GM12878 (cell line): Measurements from ENCODE around the gene SCAP. TPM values are rescaled to one million over a fixed set of nuclear protein-coding genes. Genes with fewer than 3 reads are reported as not detected.

Experiments used
- ATAC-seq: fragments of 200-7000 bp; cut with Tn5 transposase; 3 replicates; pipeline ENCODE4 v1.9.1; 2020; ENCODE audit warnings: mild to moderate bottlenecking, moderate library complexity
- BruUV-seq: library from RNA; stranded (reverse); fragments of 400-500 nt; replicated peaks from 2 replicates; lab custom pipeline; 2021; lab: Mats Ljungman, UMichigan
- CTCF ChIA-PET: fragments of 300-600 bp; sonication (Branson Sonifier 250); formaldehyde crosslinking; extraction: SDS; loops from one replicate; lab custom pipeline; 2021; ENCODE audit warnings: inconsistent platforms; lab: Yijun Ruan, JAX
- POLR2A ChIA-PET: fragments of 350-600 bp; formaldehyde crosslinking; extraction: SDS; loops from one replicate; lab custom pipeline; 2021; ENCODE audit warnings: inconsistent platforms; lab: Charles Lee
- RAD21 ChIA-PET: fragments of 300-600 bp; sonication (Branson Sonifier 250); formaldehyde crosslinking; loops from one replicate; lab custom pipeline; 2023; ENCODE audit warnings: antibody characterized with exemption; ENCODE audit not compliant: unreplicated experiment; lab: Charles Lee
- SMC1A ChIA-PET: fragments of 300-600 bp; sonication (Branson Sonifier 250); formaldehyde crosslinking; loops from one replicate; lab custom pipeline; 2023; ENCODE audit not compliant: unreplicated experiment, uncharacterized antibody; lab: Charles Lee
- DNase-seq: peaks from one replicate; pipeline ENCODE4 v3.0.0-alpha.2; 2011; ENCODE audit warnings: low read depth, low spot score
- FAIRE-seq: peaks from 3 replicates; lab custom pipeline; 2011; peaks lifted over from hg19 to GRCh38; lab: Jason Lieb, UNC
- H2AFZ ChIP-seq: 2 replicates; pipeline ENCODE4 v1.6.0; 2011; ENCODE audit warnings: low read depth, low read length, control low read depth; ENCODE audit not compliant: control insufficient read depth
- H3K27ac ChIP-seq: 2 replicates; pipeline ENCODE4 v1.5.1; 2011; ENCODE audit warnings: control low read depth; ENCODE audit not compliant: control insufficient read depth, insufficient read depth
- H3K27me3 ChIP-seq, 2 experiments: replicated peaks in 1 of 2; 2 replicates each; pipeline versions ENCODE4 v1.6.0 to v1.6.1; 2011; ENCODE audit warnings: low read length in 1 of 2; ENCODE audit not compliant: control insufficient read depth in 2 of 2, insufficient read depth in 2 of 2
- H3K36me3 ChIP-seq, 2 experiments: 2 replicates each; pipeline ENCODE4 v1.5.1; 2011; ENCODE audit warnings: low read length in 1 of 2; ENCODE audit not compliant: control insufficient read depth in 2 of 2, insufficient read depth in 2 of 2
- H3K4me1 ChIP-seq: 2 replicates; pipeline ENCODE4 v1.6.1; 2011; ENCODE audit warnings: mild to moderate bottlenecking, low read length, moderate library complexity, mixed read lengths; ENCODE audit not compliant: control insufficient read depth, insufficient read depth
- H3K4me2 ChIP-seq: 2 replicates; pipeline ENCODE4 v1.6.0; 2011; ENCODE audit warnings: control low read depth; ENCODE audit not compliant: control insufficient read depth, insufficient read depth
- H3K4me3 ChIP-seq: fragments of 200-600 bp; sonication (generic); 2 replicates; pipeline ENCODE4 v1.5.1; 2016
- H3K79me2 ChIP-seq: 2 replicates; pipeline ENCODE4 v1.6.0; 2011; ENCODE audit warnings: low read length; ENCODE audit not compliant: control insufficient read depth, insufficient read depth
- H3K9ac ChIP-seq: 2 replicates; pipeline ENCODE4 v1.8.0; 2011; ENCODE audit warnings: low read length, control low read depth, mixed read lengths; ENCODE audit not compliant: control insufficient read depth, insufficient read depth
- H3K9me3 ChIP-seq: replicated peaks from 3 replicates; pipeline ENCODE4 v1.5.1; 2011; ENCODE audit warnings: mild to moderate bottlenecking, low read length; ENCODE audit not compliant: control insufficient read depth, insufficient read depth
- H4K20me1 ChIP-seq: 2 replicates; pipeline ENCODE4 v1.6.0; 2011; ENCODE audit not compliant: control insufficient read depth, insufficient read depth
- HDAC6 ChIP-seq: fragments of 200-600 bp; sonication (generic); IDR thresholded peaks from one replicate; pipeline ENCODE4 v1.8.0; 2017; ENCODE audit warnings: antibody characterized with exemption; ENCODE audit not compliant: unreplicated experiment
- HDGF ChIP-seq: fragments of 450-650 bp; IDR thresholded peaks from 2 replicates; pipeline ENCODE4 v1.6.1; 2016; ENCODE audit warnings: antibody characterized with exemption
- NFIC ChIP-seq: IDR thresholded peaks from 2 replicates; pipeline ENCODE4 v1.6.1; 2012; ENCODE audit warnings: low read depth, mild to moderate bottlenecking, inconsistent platforms, low read length, moderate library complexity
- NFYB ChIP-seq: IDR thresholded peaks from 2 replicates; pipeline ENCODE4 v1.6.1; 2011; ENCODE audit warnings: low read depth, mild to moderate bottlenecking, low read length, improper control_type of control experiment, moderate library complexity; ENCODE audit not compliant: insufficient read depth
- PAX8 ChIP-seq: fragments of 450-650 bp; IDR thresholded peaks from 2 replicates; pipeline ENCODE4 v1.6.1; 2017; ENCODE audit warnings: mild to moderate bottlenecking, moderate library complexity
- TARDBP ChIP-seq: IDR thresholded peaks from 2 replicates; pipeline ENCODE4 v1.6.1; 2016; ENCODE audit warnings: borderline replicate concordance
- TCF12 ChIP-seq: IDR thresholded peaks from 2 replicates; pipeline ENCODE4 v1.6.1; 2011; ENCODE audit warnings: low read depth, mild to moderate bottlenecking, low read length
- WRNIP1 ChIP-seq: IDR thresholded peaks from 2 replicates; pipeline ENCODE4 v1.6.1; 2011; ENCODE audit warnings: low read depth, low read length, improper control_type of control experiment, borderline replicate concordance
- ZNF274 ChIP-seq: IDR thresholded peaks from one replicate; pipeline ENCODE4 v1.8.0; 2011; ENCODE audit not compliant: insufficient read length, insufficient read depth
- WGBS: methylation state at CpG from one replicate; pipeline ENCODE4 v1.1.6; 2016; ENCODE audit warnings: low lambda C conversion rate; ENCODE audit not compliant: insufficient replicate concordance, insufficient coverage; ENCODE audit errors: missing lambda C conversion rate; 5-methylcytosine and 5-hydroxymethylcytosine counted together
- in situ Hi-C: fragments of 300-500 bp; cut with MboI; formaldehyde crosslinking; loops from 9 replicates; pipeline ENCODE4 v1.14.3; 2018; ENCODE audit warnings: mixed read lengths
- intact Hi-C: fragments of 100-400 bp; cut with micrococcal nuclease; formaldehyde crosslinking; loops from one replicate; pipeline ENCODE4 v1.14.2; 2022; ENCODE audit not compliant: unreplicated experiment
- polyA plus RNA-seq, 11 experiments: library from polyadenylated mRNA; depleted of rRNA in 4 of 11; unstranded in 6 of 11; stranded (reverse) in 5 of 11; fragments of >200 nt; fragmentation: Nextera tagmentation in 4 of 11; fragmentation: Illumina TruSeq in 1 of 11; extraction: Ambion mirVana in 4 of 11; extraction: Trizol in 1 of 11; gene quantifications; 1 replicate in 1 of 11; 2 replicates in 10 of 11; pipeline versions ENCODE4 v1.2.1 to v1.2.3, GENCODE V29; 2011 to 2016; ENCODE audit warnings: inconsistent platforms in 2 of 11, missing spikeins in 2 of 11, low read depth in 1 of 11
- total RNA-seq, 4 experiments: library from RNA; depleted of rRNA in 3 of 4; stranded (reverse); fragments of >200 nt in 3 of 4; fragmentation: Illumina TruSeq in 1 of 4; extraction: Trizol in 1 of 4; gene quantifications; 2 replicates each; pipeline versions ENCODE4 v1.2.1 to v1.2.3, GENCODE V29; 2013 to 2021
- TF ChIP-seq, protein P1 (sequence below): fragments of 450-650 bp; IDR thresholded peaks from 2 replicates; pipeline ENCODE4 v1.6.1; 2016; ENCODE audit warnings: mild to moderate bottlenecking
- TF ChIP-seq, protein P2 (sequence below): IDR thresholded peaks from 2 replicates; pipeline ENCODE4 v1.6.1; 2012; ENCODE audit warnings: low read length, inconsistent platforms
- TF ChIP-seq, protein P3 (sequence below): fragments of 450-650 bp; IDR thresholded peaks from 2 replicates; pipeline ENCODE4 v1.6.1; 2016; ENCODE audit warnings: mild to moderate bottlenecking, moderate library complexity, borderline replicate concordance

Gene SCAP
- total and polyA plus RNA-seq, 10 of the 15 experiments (the other 5 are each of a cell fraction or from before 2014, with no cell fraction given) = 1.5 to 64.1 (median 27.9) TPM

DNA sequence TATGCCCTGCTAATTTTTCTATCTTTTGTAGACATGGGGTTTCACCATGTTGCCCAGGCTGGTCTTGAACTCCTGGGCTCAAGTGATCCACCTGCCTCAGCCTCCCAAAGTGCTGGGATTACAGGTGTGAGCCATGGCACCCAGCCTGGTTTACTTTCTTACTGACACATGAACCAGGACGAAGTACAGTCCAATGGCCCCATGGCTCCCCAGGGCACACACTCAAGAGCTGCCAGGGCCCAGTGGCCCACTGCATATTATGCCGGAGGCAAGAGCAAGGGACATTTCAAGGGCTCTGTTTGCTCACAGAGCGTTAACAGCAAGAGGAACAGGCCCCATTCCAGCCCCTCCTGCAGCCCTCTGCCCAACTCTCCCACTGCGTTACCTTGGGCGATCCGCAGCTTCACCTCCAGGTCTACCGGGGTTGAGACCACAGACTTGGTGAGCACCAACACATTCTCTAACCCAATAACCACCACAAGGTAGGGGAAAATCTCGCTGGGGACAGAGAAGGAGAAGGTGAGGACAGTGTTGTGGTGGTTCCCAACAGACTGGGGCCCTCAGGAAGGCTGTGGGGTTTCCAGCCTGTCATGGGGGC lies 52.1 kb downstream of the SCAP start (continued):
- TF ChIP-seq, protein P1, sequence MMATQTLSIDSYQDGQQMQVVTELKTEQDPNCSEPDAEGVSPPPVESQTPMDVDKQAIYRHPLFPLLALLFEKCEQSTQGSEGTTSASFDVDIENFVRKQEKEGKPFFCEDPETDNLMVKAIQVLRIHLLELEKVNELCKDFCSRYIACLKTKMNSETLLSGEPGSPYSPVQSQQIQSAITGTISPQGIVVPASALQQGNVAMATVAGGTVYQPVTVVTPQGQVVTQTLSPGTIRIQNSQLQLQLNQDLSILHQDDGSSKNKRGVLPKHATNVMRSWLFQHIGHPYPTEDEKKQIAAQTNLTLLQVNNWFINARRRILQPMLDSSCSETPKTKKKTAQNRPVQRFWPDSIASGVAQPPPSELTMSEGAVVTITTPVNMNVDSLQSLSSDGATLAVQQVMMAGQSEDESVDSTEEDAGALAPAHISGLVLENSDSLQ = no peak
- no peak for TF ChIP-seq HDAC6
- TF ChIP-seq, protein P2, sequence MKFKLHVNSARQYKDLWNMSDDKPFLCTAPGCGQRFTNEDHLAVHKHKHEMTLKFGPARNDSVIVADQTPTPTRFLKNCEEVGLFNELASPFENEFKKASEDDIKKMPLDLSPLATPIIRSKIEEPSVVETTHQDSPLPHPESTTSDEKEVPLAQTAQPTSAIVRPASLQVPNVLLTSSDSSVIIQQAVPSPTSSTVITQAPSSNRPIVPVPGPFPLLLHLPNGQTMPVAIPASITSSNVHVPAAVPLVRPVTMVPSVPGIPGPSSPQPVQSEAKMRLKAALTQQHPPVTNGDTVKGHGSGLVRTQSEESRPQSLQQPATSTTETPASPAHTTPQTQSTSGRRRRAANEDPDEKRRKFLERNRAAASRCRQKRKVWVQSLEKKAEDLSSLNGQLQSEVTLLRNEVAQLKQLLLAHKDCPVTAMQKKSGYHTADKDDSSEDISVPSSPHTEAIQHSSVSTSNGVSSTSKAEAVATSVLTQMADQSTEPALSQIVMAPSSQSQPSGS = no peak

DNA sequence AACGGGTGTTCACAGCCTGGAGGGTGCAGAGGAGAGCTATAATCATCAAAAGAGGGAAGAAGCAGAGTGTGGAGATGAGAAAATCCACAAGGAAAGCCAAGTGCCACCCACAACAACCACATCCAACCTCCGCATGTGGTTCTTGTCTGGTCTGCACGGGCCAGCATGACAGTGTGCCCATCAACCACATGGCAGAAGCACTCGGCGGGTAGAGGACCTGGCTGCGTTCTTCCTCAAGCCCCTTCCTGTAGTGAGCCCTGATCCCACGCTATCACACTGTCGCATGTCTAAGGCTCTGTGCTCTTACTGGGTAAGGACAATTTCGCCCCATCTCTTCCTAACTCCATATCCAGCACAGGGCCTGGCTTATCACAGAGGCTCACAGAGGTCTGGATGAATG lies 53.0 kb downstream of the SCAP start:
- RAD21 ChIA-PET = interaction anchor here (4.1 kb wide), 1 partner anchor 53 kb away, joined by 47 read pairs; the partner anchor contains the start of gene SCAP
- CTCF ChIA-PET = interaction anchor here (1.0 to 5.6 kb wide), 7 partner anchors 13 to 576 kb away, joined by 3 to 118 read pairs (median 21); partner anchors contain the start of genes ELP6 and SCAP
- Histone ChIP-seq H3K79me2 (no peaks in the 10 kb centered on the region; the same call in 1 of the 2 replicates), H2AFZ (no peak overlapping the region), H3K4me1 (peaks cover 3% of the 10 kb centered on the region; the same call in 1 of the 2 replicates), H3K36me3 (peaks cover 17 to 42% of the 10 kb centered on the region in 2 experiments), H3K9me3 (no peaks in the 10 kb centered on the region), H4K20me1 (no peaks in the 10 kb centered on the region), H3K4me2 (no peak overlapping the region), H3K9ac (no peak overlapping the region), H3K4me3 (no peak overlapping the region), H3K27me3 (no peaks in the 10 kb centered on the region), H3K27ac (no peak overlapping the region)
- in situ Hi-C loops = loop anchor here (5.0 kb wide), 3 partner anchors 55 to 365 kb away; partner anchors contain the start of genes ELP6 and SCAP
- intact Hi-C loops = loop anchor here (5.0 kb wide), 1 partner anchor 365 kb away; no protein-coding TSS in a partner anchor
- WGBS = 98% methylated on average over 9 of the region's 9 CpGs
- DNase-seq (no peak), ATAC-seq (no peak), FAIRE-seq (no peak)
- SMC1A ChIA-PET = interaction anchor here (1.4 to 2.7 kb wide), 3 partner anchors 40 to 93 kb away, joined by 6 to 21 read pairs (median 7); no protein-coding TSS in a partner anchor
- BruUV-seq = no TSS peak
- POLR2A ChIA-PET = no interaction called here
- no peak for TF ChIP-seq HDGF
- no peak for TF ChIP-seq NFYB
- TF ChIP-seq WRNIP1 = no peak
- TF ChIP-seq TCF12 = no peak
- TF ChIP-seq ZNF274 = no peak
- TF ChIP-seq, protein P3, sequence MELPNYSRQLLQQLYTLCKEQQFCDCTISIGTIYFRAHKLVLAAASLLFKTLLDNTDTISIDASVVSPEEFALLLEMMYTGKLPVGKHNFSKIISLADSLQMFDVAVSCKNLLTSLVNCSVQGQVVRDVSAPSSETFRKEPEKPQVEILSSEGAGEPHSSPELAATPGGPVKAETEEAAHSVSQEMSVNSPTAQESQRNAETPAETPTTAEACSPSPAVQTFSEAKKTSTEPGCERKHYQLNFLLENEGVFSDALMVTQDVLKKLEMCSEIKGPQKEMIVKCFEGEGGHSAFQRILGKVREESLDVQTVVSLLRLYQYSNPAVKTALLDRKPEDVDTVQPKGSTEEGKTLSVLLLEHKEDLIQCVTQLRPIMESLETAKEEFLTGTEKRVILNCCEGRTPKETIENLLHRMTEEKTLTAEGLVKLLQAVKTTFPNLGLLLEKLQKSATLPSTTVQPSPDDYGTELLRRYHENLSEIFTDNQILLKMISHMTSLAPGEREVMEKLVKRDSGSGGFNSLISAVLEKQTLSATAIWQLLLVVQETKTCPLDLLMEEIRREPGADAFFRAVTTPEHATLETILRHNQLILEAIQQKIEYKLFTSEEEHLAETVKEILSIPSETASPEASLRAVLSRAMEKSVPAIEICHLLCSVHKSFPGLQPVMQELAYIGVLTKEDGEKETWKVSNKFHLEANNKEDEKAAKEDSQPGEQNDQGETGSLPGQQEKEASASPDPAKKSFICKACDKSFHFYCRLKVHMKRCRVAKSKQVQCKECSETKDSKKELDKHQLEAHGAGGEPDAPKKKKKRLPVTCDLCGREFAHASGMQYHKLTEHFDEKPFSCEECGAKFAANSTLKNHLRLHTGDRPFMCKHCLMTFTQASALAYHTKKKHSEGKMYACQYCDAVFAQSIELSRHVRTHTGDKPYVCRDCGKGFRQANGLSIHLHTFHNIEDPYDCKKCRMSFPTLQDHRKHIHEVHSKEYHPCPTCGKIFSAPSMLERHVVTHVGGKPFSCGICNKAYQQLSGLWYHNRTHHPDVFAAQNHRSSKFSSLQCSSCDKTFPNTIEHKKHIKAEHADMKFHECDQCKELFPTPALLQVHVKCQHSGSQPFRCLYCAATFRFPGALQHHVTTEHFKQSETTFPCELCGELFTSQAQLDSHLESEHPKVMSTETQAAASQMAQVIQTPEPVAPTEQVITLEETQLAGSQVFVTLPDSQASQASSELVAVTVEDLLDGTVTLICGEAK = no peak
- TF ChIP-seq NFIC = no peak
- no peak for TF ChIP-seq TARDBP
- TF ChIP-seq PAX8 = no peak
